Tibial nerve (tissue), 4 donors: ENCODE results near the gene GPC3. TPM values are rescaled to one million over a fixed set of nuclear protein-coding genes. Genes with fewer than 3 reads are reported as not detected.

Source experiments
- DNase-seq, 2 donors: peaks; one replicate each; pipeline ENCODE4 v3.0.0-alpha.2; 2019; ENCODE audit warnings: low spot score in 2 of 2
- H3K27ac ChIP-seq, 4 donors: fragments of 200-600 bp; sonication (generic) in 3 of 4; one replicate each; pipeline ENCODE4 v1.5.1; 2017 to 2019; ENCODE audit warnings: mild to moderate bottlenecking in 1 of 4
- H3K27me3 ChIP-seq, 2 donors: fragments of 200-600 bp; sonication (generic) in 1 of 2; one replicate each; pipeline versions ENCODE4 v1.5.1 to v1.6.0; 2017 to 2019
- H3K36me3 ChIP-seq, 3 donors: fragments of 200-600 bp; sonication (generic); one replicate each; pipeline ENCODE4 v1.5.1; 2018 to 2019
- H3K4me1 ChIP-seq, 4 donors: fragments of 200-600 bp; sonication (generic) in 3 of 4; one replicate each; pipeline ENCODE4 v1.5.1; 2017 to 2019
- H3K4me3 ChIP-seq, 4 donors: fragments of 200-600 bp; sonication (generic) in 3 of 4; one replicate each; pipeline ENCODE4 v1.5.1; 2017 to 2019; ENCODE audit warnings: mild to moderate bottlenecking in 1 of 4, moderate library complexity in 1 of 4
- H3K9me3 ChIP-seq, 4 donors: fragments of 200-600 bp; sonication (generic) in 3 of 4; one replicate each; pipeline ENCODE4 v1.5.1; 2017 to 2019
- CTCF ChIP-seq, 5 experiments: fragments of 200-600 bp in 3 of 5; fragments of 450-650 bp in 2 of 5; sonication (generic) in 3 of 5; IDR thresholded peaks; one replicate each; pipeline ENCODE4 v1.5.1; 2016 to 2019; ENCODE audit warnings: antibody characterized with exemption in 5 of 5, mild to moderate bottlenecking in 3 of 5, moderate library complexity in 2 of 5
- EP300 ChIP-seq, 2 donors: sonication (generic); formaldehyde crosslinking; IDR thresholded peaks; one replicate each; pipeline ENCODE4 v1.6.1; 2017; ENCODE audit warnings: antibody characterized with exemption in 2 of 2, mild to moderate bottlenecking in 1 of 2
- POLR2A ChIP-seq, 2 donors: fragments of 450-650 bp; IDR thresholded peaks; one replicate each; pipeline ENCODE4 v1.6.1; 2017; ENCODE audit warnings: antibody characterized with exemption in 2 of 2, mild to moderate bottlenecking in 2 of 2, moderate library complexity in 2 of 2
- WGBS, 2 donors: methylation state at CpG; one replicate each; pipeline ENCODE4 v1.1.5; 2018; 5-methylcytosine and 5-hydroxymethylcytosine counted together
- total RNA-seq, 4 donors: library from RNA; depleted of rRNA; stranded (reverse); fragments of >200 nt; gene quantifications; one replicate each; pipeline ENCODE4 v1.1.0, GENCODE V29; 2016

GPC3 gene
- total RNA-seq, 4 donors from 2014 or later: 60.5 to 116 (median 72.8) TPM

GRCh38 chrX:133549295-133549933, 436.0 kb downstream of the GPC3 start:
- H3K9me3 ChIP-seq: no peaks in the 10 kb centered on the region
- no peaks in the 10 kb centered on the region for H3K27me3 ChIP-seq
- H3K4me1 ChIP-seq: no peaks in the 10 kb centered on the region
- H3K36me3 ChIP-seq: no peaks in the 10 kb centered on the region
- TF ChIP-seq CTCF (IDR thresholded peaks at IDR 0.05): no peak
- TF ChIP-seq EP300 (IDR thresholded peaks at IDR 0.05): no peak
- no peak for TF ChIP-seq POLR2A (IDR thresholded peaks at IDR 0.05)
- H3K4me3 ChIP-seq: no peak overlapping the region
- H3K27ac ChIP-seq: no peak overlapping the region
- no peak for DNase-seq

- no peaks in the 10 kb centered on the region for H3K27me3 ChIP-seq
- H3K36me3 ChIP-seq: no peaks in the 10 kb centered on the region
- no peak overlapping the region for H3K27ac ChIP-seq
- TF ChIP-seq POLR2A (IDR thresholded peaks at IDR 0.05): no peak
- no peak for TF ChIP-seq CTCF (IDR thresholded peaks at IDR 0.05)
- TF ChIP-seq EP300 (IDR thresholded peaks at IDR 0.05): no peak
- H3K4me1 ChIP-seq: no peaks in the 10 kb centered on the region
- DNase-seq: no peak
- H3K9me3 ChIP-seq: no peaks in the 10 kb centered on the region
- no peak overlapping the region for H3K4me3 ChIP-seq
Observed at GRCh38 chrX:133546441-133546840, 439.0 kb downstream of the GPC3 start.

- TF ChIP-seq CTCF (IDR thresholded peaks at IDR 0.05): no peak
- WGBS, 2 donors: 89 to 100% methylated on average over 3 of the region's 3 CpGs
- H3K27me3 ChIP-seq: no peaks in the 10 kb centered on the region
- H3K9me3 ChIP-seq: no peaks in the 10 kb centered on the region
- DNase-seq: no peak
- no peak overlapping the region for H3K4me3 ChIP-seq
- H3K27ac ChIP-seq: no peak overlapping the region
- no peaks in the 10 kb centered on the region for H3K36me3 ChIP-seq
- no peaks in the 10 kb centered on the region for H3K4me1 ChIP-seq
Observed at GRCh38 chrX:133544778-133545177, 440.6 kb downstream of the GPC3 start.

- 60 to 64% methylated on average over 3 of the region's 3 CpGs for WGBS, 2 donors
- Histone ChIP-seq H3K27me3 (peaks cover 0 to 4% of the 10 kb centered on the region in 2 donors), H3K27ac (no peak overlapping the region), H3K4me3 (no peak overlapping the region), H3K9me3 (no peaks in the 10 kb centered on the region), H3K4me1 (no peaks in the 10 kb centered on the region), H3K36me3 (no peaks in the 10 kb centered on the region)
- TF ChIP-seq EP300 (IDR thresholded peaks at IDR 0.05): peak in 1 of 2 donors; percentile 9
- no peak for TF ChIP-seq CTCF (IDR thresholded peaks at IDR 0.05)
- DNase-seq: no peak
Observed at GRCh38 chrX:133544115-133544514, 441.3 kb downstream of the GPC3 start.

GRCh38 chrX:133543654-133544053, 441.7 kb downstream of the GPC3 start:
- 80 to 88% methylated on average over 1 to 2 of the region's 2 CpGs for WGBS, 2 donors
- no peaks in the 10 kb centered on the region for H3K4me1 ChIP-seq
- H3K9me3 ChIP-seq: no peaks in the 10 kb centered on the region
- TF ChIP-seq POLR2A (IDR thresholded peaks at IDR 0.05) (no peak), CTCF (IDR thresholded peaks at IDR 0.05) (no peak), EP300 (IDR thresholded peaks at IDR 0.05) (no peak)
- peaks cover 0 to 4% of the 10 kb centered on the region in 2 donors for H3K27me3 ChIP-seq
- no peak overlapping the region for H3K27ac ChIP-seq
- H3K36me3 ChIP-seq: no peaks in the 10 kb centered on the region
- no peak overlapping the region for H3K4me3 ChIP-seq
- DNase-seq: no peak
